HEK293 (cell line): ENCODE data around the gene SPEM3.

ENCODE experiments used
- SCRT1 ChIP-seq: fragments of 450-650 bp; formaldehyde crosslinking; IDR thresholded peaks from 2 replicates; pipeline ENCODE4 v1.5.1; 2016; ENCODE audit warnings: missing biosample characterization, missing genetic modification characterization, borderline replicate concordance
- ZBTB21 ChIP-seq: fragments of 450-650 bp; formaldehyde crosslinking; IDR thresholded peaks from 2 replicates; pipeline ENCODE4 v1.5.1; 2017; ENCODE audit warnings: missing biosample characterization, missing genetic modification characterization
- ZNF174 ChIP-seq: fragments of 450-650 bp; formaldehyde crosslinking; IDR thresholded peaks from 2 replicates; pipeline ENCODE4 v1.5.0; 2017; ENCODE audit warnings: missing biosample characterization, mild to moderate bottlenecking, missing genetic modification characterization
- ZNF24 ChIP-seq: fragments of 450-650 bp; formaldehyde crosslinking; IDR thresholded peaks from 2 replicates; pipeline ENCODE4 v1.5.1; 2016; ENCODE audit warnings: missing biosample characterization, missing genetic modification characterization
- ZNF335 ChIP-seq: fragments of 450-650 bp; formaldehyde crosslinking; conservative IDR thresholded peaks from 2 replicates; pipeline ENCODE4 v1.5.1; 2016; ENCODE audit warnings: missing biosample characterization, missing genetic modification characterization
- ZNF433 ChIP-seq: fragments of 450-650 bp; formaldehyde crosslinking; IDR thresholded peaks from 2 replicates; pipeline ENCODE4 v1.5.1; 2016; ENCODE audit warnings: missing biosample characterization, missing genetic modification characterization, low read depth
- ZNF571 ChIP-seq: fragments of 450-650 bp; formaldehyde crosslinking; IDR thresholded peaks from 2 replicates; pipeline ENCODE4 v1.5.0; 2017; ENCODE audit warnings: missing biosample characterization, missing genetic modification characterization
- ZNF792 ChIP-seq: fragments of 450-650 bp; formaldehyde crosslinking; IDR thresholded peaks from 2 replicates; pipeline ENCODE4 v1.5.1; 2016; ENCODE audit warnings: missing biosample characterization, missing genetic modification characterization
- TF ChIP-seq, protein P1 (sequence below): fragments of 450-650 bp; formaldehyde crosslinking; IDR thresholded peaks from 2 replicates; pipeline ENCODE4 v1.5.1; 2016; ENCODE audit warnings: missing biosample characterization, missing genetic modification characterization
- TF ChIP-seq, protein P2 (sequence below): fragments of 450-650 bp; formaldehyde crosslinking; IDR thresholded peaks from 2 replicates; pipeline ENCODE4 v1.5.1; 2016; ENCODE audit warnings: missing biosample characterization, missing genetic modification characterization
- TF ChIP-seq, protein P3 (sequence below): fragments of 450-650 bp; formaldehyde crosslinking; IDR thresholded peaks from 2 replicates; pipeline ENCODE4 v1.5.1; 2016; ENCODE audit warnings: missing biosample characterization, missing genetic modification characterization, borderline replicate concordance
- TF ChIP-seq, protein P4 (sequence below): fragments of 450-650 bp; formaldehyde crosslinking; IDR thresholded peaks from 2 replicates; pipeline ENCODE4 v1.5.1; 2016; ENCODE audit warnings: missing biosample characterization, missing genetic modification characterization

DNA sequence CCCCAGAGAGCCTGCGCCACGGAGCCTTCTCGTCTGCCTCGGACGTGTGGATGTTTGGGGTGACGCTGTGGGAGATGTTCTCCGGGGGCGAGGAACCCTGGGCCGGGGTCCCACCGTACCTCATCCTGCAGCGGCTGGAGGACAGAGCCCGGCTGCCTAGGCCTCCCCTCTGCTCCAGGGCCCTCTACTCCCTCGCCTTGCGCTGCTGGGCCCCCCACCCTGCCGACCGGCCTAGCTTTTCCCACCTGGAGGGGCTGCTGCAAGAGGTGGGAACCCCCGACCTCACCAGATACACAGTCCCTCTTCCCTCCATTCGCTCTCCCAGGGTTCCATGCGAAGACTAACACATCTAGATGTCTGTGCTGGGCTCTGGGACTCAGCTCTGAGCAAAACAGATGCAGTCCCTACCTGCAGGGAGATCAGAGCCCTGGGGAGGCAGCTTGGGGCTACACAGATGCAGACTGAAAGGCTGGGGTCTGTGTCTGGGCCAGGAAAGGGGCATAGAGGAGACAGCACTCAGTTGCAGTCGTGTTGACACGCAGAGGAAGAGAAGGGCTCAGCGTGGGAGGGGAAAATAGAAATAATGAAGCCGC, 44.1 kb upstream of the SPEM3 start:
- TF ChIP-seq, protein P1, sequence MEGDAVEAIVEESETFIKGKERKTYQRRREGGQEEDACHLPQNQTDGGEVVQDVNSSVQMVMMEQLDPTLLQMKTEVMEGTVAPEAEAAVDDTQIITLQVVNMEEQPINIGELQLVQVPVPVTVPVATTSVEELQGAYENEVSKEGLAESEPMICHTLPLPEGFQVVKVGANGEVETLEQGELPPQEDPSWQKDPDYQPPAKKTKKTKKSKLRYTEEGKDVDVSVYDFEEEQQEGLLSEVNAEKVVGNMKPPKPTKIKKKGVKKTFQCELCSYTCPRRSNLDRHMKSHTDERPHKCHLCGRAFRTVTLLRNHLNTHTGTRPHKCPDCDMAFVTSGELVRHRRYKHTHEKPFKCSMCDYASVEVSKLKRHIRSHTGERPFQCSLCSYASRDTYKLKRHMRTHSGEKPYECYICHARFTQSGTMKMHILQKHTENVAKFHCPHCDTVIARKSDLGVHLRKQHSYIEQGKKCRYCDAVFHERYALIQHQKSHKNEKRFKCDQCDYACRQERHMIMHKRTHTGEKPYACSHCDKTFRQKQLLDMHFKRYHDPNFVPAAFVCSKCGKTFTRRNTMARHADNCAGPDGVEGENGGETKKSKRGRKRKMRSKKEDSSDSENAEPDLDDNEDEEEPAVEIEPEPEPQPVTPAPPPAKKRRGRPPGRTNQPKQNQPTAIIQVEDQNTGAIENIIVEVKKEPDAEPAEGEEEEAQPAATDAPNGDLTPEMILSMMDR (tag by site-specific recombination), result no peak
- TF ChIP-seq, protein P2, sequence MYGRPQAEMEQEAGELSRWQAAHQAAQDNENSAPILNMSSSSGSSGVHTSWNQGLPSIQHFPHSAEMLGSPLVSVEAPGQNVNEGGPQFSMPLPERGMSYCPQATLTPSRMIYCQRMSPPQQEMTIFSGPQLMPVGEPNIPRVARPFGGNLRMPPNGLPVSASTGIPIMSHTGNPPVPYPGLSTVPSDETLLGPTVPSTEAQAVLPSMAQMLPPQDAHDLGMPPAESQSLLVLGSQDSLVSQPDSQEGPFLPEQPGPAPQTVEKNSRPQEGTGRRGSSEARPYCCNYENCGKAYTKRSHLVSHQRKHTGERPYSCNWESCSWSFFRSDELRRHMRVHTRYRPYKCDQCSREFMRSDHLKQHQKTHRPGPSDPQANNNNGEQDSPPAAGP (tag by site-specific recombination), result no peak
- no peak for TF ChIP-seq SCRT1 (tag by site-specific recombination)
- TF ChIP-seq, protein P3, sequence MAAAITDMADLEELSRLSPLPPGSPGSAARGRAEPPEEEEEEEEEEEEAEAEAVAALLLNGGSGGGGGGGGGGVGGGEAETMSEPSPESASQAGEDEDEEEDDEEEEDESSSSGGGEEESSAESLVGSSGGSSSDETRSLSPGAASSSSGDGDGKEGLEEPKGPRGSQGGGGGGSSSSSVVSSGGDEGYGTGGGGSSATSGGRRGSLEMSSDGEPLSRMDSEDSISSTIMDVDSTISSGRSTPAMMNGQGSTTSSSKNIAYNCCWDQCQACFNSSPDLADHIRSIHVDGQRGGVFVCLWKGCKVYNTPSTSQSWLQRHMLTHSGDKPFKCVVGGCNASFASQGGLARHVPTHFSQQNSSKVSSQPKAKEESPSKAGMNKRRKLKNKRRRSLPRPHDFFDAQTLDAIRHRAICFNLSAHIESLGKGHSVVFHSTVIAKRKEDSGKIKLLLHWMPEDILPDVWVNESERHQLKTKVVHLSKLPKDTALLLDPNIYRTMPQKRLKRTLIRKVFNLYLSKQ (tag by site-specific recombination), result no peak
- TF ChIP-seq, protein P4, sequence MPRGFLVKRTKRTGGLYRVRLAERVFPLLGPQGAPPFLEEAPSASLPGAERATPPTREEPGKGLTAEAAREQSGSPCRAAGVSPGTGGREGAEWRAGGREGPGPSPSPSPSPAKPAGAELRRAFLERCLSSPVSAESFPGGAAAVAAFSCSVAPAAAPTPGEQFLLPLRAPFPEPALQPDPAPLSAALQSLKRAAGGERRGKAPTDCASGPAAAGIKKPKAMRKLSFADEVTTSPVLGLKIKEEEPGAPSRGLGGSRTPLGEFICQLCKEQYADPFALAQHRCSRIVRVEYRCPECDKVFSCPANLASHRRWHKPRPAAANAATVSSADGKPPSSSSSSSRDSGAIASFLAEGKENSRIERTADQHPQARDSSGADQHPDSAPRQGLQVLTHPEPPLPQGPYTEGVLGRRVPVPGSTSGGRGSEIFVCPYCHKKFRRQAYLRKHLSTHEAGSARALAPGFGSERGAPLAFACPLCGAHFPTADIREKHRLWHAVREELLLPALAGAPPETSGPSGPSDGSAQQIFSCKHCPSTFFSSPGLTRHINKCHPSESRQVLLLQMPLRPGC (tag by site-specific recombination), result no peak
- no peak for TF ChIP-seq ZNF174 (tag by site-specific recombination)
- no peak for TF ChIP-seq ZNF792 (tag by site-specific recombination)
- no peak for TF ChIP-seq ZNF24 (tag by site-specific recombination)
- TF ChIP-seq ZNF571 (tag by site-specific recombination), result no peak
- no peak for TF ChIP-seq ZNF335 (tag by site-specific recombination)
- TF ChIP-seq ZNF433 (tag by site-specific recombination), result no peak
- no peak for TF ChIP-seq ZBTB21 (tag by site-specific recombination)
